Kidney (tissue), 14 donors: Measurements from ENCODE around the gene BHMT2. TPM values are rescaled to one million over a fixed set of nuclear protein-coding genes. Genes with fewer than 3 reads are reported as not detected.

Experiments used
- DNase-seq, 5 donors: peaks; one replicate each; pipeline ENCODE4 v3.0.0-alpha.2; 2013 to 2020
- FAIRE-seq: peaks from 2 replicates; lab custom pipeline; 2012; peaks lifted over from hg19 to GRCh38; lab: Jason Lieb, UNC
- H3K27ac ChIP-seq, 2 donors: one replicate each; pipeline ENCODE4 v1.7.0; 2013; ENCODE audit warnings: low read depth in 2 of 2, low read length in 2 of 2, inconsistent platforms in 1 of 2
- H3K27me3 ChIP-seq: one replicate; pipeline ENCODE4 v1.7.1; 2013; ENCODE audit warnings: low read length, inconsistent platforms; ENCODE audit not compliant: control insufficient read depth, insufficient read depth
- H3K36me3 ChIP-seq, 3 donors: one replicate each; pipeline versions ENCODE4 v1.7.0 to v1.7.1; 2013; ENCODE audit warnings: low read length in 3 of 3, control low read depth in 1 of 3, inconsistent platforms in 1 of 3; ENCODE audit not compliant: insufficient read depth in 3 of 3, control insufficient read depth in 2 of 3
- H3K4me1 ChIP-seq, 3 donors: one replicate each; pipeline versions ENCODE4 v1.7.0 to v1.7.1; 2013; ENCODE audit warnings: low read length in 3 of 3, inconsistent platforms in 1 of 3, low read depth in 1 of 3; ENCODE audit not compliant: control insufficient read depth in 2 of 3, insufficient read depth in 2 of 3
- H3K4me3 ChIP-seq, 3 donors: one replicate each; pipeline versions ENCODE4 v1.7.0 to v1.8.1; 2013; ENCODE audit warnings: low read length in 3 of 3, control low read depth in 1 of 3, inconsistent platforms in 1 of 3
- H3K9ac ChIP-seq, 3 donors: one replicate each; pipeline versions ENCODE4 v1.7.0 to v1.7.1; 2013; ENCODE audit warnings: low read length in 3 of 3, control low read depth in 1 of 3, inconsistent platforms in 1 of 3
- H3K9me3 ChIP-seq, 3 donors: one replicate each; pipeline versions ENCODE4 v1.7.0 to v1.7.1; 2013; ENCODE audit warnings: low read length in 3 of 3, control low read depth in 1 of 3, inconsistent platforms in 1 of 3; ENCODE audit not compliant: control insufficient read depth in 2 of 3, insufficient read depth in 1 of 3
- CTCF ChIP-seq: IDR thresholded peaks from 3 replicates; pipeline ENCODE4 v1.5.1; 2012; ENCODE audit warnings: mild to moderate bottlenecking, moderate library complexity, borderline replicate concordance; ENCODE audit not compliant: insufficient read depth; ENCODE audit errors: extremely low read depth
- intact Hi-C: fragments of 100-400 bp; cut with DNase I; formaldehyde crosslinking; loops from one replicate; pipeline ENCODE4 v1.11.1; 2022
- polyA plus RNA-seq: library from polyadenylated mRNA; stranded (reverse); fragments of 350-450 nt; fragmentation: Illumina TruSeq; extraction: RNeasy Lipid Tissue Mini Kit (QIAGEN cat#74804); gene quantifications from one replicate; pipeline ENCODE4 v1.2.3, GENCODE V29; 2014; ENCODE audit warnings: low read depth, low replicate concordance; ENCODE audit not compliant: insufficient read depth
- total RNA-seq: library from RNA; stranded (reverse); fragmentation: NEBNext Ultra II Directional; extraction: Animal tissue kit (Norgen Biotek cat#: 25700); gene quantifications from one replicate; pipeline ENCODE4 v1.2.1, GENCODE V29; 2021
- donor health status: control.
- donor health status: control.
- donor health status: control.
- donor health status: control.
- donor health status: control.
- donor health status: DM: yes; HTN: yes; CAD: no.
- donor health status: Normal renal cell carcinoma (clear cell type).

The BHMT2 gene
- total and polyA plus RNA-seq, 2 donors from 2014 or later = 54.8 to 230 TPM

- Histone ChIP-seq H3K27me3 (no peaks in the 10 kb centered on the region), H3K4me1 (peaks cover 0 to 12% (median 7%) of the 10 kb centered on the region in 3 donors), H3K27ac (peak overlapping the region; percentile 20 to 72), H3K9me3 (no peaks in the 10 kb centered on the region), H3K36me3 (no peaks in the 10 kb centered on the region), H3K4me3 (peak overlapping the region; percentile 35 to 46 (median 41)), H3K9ac (peak overlapping the region in 2 of 3 donors; percentile 16 to 57)
- FAIRE-seq (peak; percentile 52), DNase-seq (peak; percentile 66 to 88 (median 78))
- intact Hi-C loops = no loop called here
- peak; percentile 97 for TF ChIP-seq CTCF
Measured at GRCh38 chr5:79025054-79025472, 44.5 kb upstream of the BHMT2 start.

GRCh38 chr5:79030663-79031484 lies 38.7 kb upstream of the BHMT2 start:
- intact Hi-C loops = no loop called here
- Histone ChIP-seq H3K9me3 (no peaks in the 10 kb centered on the region), H3K27ac (peak overlapping the region; percentile 61 to 96), H3K9ac (peak overlapping the region in 1 of 3 donors; percentile 51), H3K36me3 (no peaks in the 10 kb centered on the region), H3K4me3 (peak overlapping the region in 2 of 3 donors; percentile 41 to 48), H3K27me3 (no peaks in the 10 kb centered on the region), H3K4me1 (peaks cover 0 to 28% (median 5%) of the 10 kb centered on the region in 3 donors)
- FAIRE-seq (peak; percentile 76), DNase-seq (peak in 4 of 5 donors; percentile 54 to 87 (median 78))
- no peak for TF ChIP-seq CTCF

- H3K27me3 ChIP-seq = no peaks in the 10 kb centered on the region
- DNase-seq (no peak), FAIRE-seq (peak; percentile 25)
- H3K4me3 ChIP-seq = no peak overlapping the region
- intact Hi-C loops = no loop called here
- H3K9me3 ChIP-seq = no peaks in the 10 kb centered on the region
- peak overlapping the region in 1 of 3 donors; percentile 0 for H3K9ac ChIP-seq
- TF ChIP-seq CTCF = no peak
- H3K27ac ChIP-seq = peak overlapping the region; percentile 61 to 96
- H3K4me1 ChIP-seq = peaks cover 0 to 24% (median 5%) of the 10 kb centered on the region in 3 donors
- H3K36me3 ChIP-seq = no peaks in the 10 kb centered on the region
Measured at GRCh38 chr5:79031485-79031867, 38.1 kb upstream of the BHMT2 start.
